ENCODE data around the gene LLGL2.
"Not testable (repeated sequence)": the region's sequence is repeated elsewhere in the genome, so short reads cannot be mapped to it uniquely, and the experiment has no call there.

LLGL2 gene

DNA sequence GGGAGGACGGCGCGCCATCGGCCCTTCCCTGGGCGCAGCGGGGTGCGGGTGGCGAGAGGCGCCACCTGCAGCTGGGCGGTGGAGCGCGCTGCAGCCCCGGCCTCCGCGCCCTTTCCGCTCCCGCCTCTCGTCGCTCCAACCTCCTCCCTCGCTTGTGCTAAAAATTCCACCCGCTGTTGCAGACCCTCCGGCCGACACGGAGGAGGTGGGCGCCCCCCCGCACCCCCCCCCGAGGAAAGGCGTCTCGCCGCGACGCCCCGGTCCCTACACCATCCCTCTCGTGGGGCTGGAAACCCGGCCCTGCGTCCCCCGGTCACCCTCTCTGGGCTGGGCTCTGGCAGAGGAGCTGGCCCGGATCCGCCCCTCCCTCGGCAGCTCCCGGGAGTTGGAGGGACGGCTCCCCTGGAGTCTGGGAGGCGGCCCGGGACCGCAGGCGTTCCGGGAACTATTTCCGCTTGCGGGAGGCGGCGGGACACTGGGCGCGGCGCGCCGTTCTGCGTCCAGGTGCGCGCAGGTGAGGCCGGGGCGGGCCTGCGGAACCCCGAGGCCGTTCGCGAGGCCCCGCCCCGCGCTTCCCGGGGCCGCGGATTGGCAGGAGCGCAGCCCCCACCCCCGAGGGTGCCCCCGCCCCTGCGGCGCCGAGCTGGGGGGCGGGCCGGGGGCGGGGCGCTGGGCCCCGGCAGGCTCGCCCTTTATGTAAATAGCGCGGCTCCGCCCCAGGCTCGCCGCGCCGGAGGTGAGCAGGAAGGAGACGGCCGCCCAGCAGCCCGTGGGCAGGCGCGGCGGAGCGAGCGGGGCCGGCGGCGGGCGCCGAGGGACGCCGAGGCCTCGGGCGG lies at the start of gene LLGL2:
Gene LLGL2 (plus strand): TSS at position 728 of the 836 bp plus-strand sequence. CDS start 17,730 bp downstream, outside the sequence.
- peak; percentile 86 for DNase-seq (ENCODE audit: low spot score)

GRCh38 chr17:75475851-75476250 lies 49.6 kb upstream of the LLGL2 start:
- no peak for DNase-seq (ENCODE audit: low spot score)

- DNase-seq (ENCODE audit: low spot score): no peak
Measured at GRCh38 chr17:75476271-75476671, 49.2 kb upstream of the LLGL2 start.

DNA sequence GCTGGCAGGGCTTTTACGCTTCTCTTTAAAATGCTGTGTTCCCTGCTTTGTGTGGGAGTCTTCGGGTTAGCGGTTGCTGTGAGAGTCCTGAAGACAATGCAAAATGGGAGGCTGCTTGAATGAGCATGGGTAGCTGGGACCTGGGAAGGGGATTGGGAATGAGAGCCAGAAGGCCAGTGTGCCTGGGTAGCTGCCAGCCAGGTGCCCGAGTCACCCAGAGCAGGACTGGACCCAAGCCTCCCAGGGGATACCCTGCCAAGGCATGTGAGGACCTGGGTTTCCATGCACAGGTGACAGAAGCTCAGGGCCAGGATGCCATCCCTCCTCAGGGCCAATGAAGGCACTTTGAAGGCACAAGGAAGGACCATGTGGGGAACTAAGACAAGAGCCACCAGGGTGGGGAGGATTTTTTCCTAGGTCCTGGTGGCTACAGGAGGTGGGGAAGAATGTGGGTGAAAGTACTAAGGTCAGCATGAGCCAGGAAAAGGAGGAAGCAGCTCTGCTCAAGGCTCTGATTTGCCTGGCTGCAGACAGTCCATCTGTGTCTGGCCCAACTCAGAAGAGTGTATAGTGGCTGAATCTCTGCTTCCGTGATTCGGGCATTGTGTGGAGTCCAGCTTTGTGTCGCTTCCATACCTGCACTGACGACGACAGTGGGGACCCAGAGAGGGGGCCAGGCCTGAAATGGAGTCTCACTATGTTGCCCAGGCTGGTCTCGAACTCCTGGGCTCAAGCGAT lies 48.6 kb upstream of the LLGL2 start:
- no peak for DNase-seq (ENCODE audit: low spot score)

DNA sequence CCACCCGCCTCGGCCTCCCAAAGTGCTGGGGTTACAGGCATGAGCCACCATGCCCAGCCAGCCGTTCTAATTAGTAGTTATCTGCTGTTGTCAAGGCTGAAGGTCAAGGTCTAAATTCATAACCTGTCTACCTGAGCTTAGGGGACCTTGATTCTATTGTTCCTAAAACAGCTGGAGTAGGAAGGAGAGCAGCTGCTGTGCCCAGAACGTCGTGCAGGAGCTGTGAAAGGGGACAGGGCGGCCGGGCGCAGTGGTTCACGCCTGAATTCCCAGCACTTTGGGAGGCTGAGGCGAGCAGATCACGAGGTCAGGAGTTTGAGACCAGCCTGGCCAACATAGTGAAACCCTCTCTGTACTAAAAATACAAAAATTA lies 48.0 kb upstream of the LLGL2 start:
- DNase-seq (ENCODE audit: low spot score): not testable (repeated sequence)

- DNase-seq (ENCODE audit: low spot score): no peak
Measured at GRCh38 chr17:75478508-75478907, 47.0 kb upstream of the LLGL2 start.

DNA sequence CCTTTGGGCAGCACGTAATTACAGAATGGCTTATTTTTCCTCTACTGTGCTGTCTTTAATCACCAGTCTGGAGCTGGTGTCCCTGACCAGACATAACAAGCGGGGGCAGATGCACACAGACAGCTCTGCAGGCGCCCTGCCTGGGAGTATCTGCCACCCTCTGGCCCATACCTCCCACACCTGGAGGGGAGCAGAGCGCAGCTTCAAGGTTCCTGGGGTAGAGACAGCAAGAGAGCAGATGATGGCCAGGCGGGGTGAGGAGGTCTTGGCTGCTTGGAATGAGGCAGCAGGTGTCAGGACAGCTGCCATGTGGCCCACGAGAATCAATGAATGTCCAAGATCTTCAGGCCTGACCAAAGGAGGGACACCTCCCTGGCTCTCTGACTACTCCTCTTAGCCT lies 45.2 kb upstream of the LLGL2 start:
- no peak for DNase-seq (ENCODE audit: low spot score)

GRCh38 chr17:75481194-75482068 lies 44.1 kb upstream of the LLGL2 start:
- DNase-seq (ENCODE audit: low spot score): no peak

GRCh38 chr17:75482098-75482942 lies 43.2 kb upstream of the LLGL2 start:
- no peak for DNase-seq (ENCODE audit: low spot score)

GRCh38 chr17:75485688-75486087 lies 39.8 kb upstream of the LLGL2 start:
- no peak for DNase-seq (ENCODE audit: low spot score)

- DNase-seq (ENCODE audit: low spot score): no peak
Measured at GRCh38 chr17:75486151-75486550, 39.3 kb upstream of the LLGL2 start.

DNA sequence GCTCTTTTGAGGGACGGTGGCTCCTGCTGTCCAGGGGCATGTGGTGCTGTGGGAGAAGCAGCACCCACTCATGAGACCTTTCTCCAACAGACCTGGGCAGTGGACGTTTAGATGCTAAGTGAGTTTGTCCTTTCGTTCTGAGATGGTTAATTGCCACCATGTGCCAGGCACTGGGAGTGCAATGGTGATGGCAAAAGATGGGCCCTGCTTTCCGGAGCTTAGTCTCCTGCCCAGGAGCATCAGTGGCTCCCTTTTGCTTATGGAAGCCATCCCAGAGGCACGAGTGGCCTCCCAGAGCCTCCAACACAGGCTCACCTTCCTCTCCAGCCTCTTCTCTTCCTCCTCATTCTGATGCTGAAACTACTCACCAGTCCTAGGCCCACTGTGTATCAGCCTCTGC lies 38.5 kb upstream of the LLGL2 start:
- no peak for DNase-seq (ENCODE audit: low spot score)

GRCh38 chr17:75487351-75488070 lies 38.0 kb upstream of the LLGL2 start:
- peak; percentile 38 for DNase-seq (ENCODE audit: low spot score)

DNA sequence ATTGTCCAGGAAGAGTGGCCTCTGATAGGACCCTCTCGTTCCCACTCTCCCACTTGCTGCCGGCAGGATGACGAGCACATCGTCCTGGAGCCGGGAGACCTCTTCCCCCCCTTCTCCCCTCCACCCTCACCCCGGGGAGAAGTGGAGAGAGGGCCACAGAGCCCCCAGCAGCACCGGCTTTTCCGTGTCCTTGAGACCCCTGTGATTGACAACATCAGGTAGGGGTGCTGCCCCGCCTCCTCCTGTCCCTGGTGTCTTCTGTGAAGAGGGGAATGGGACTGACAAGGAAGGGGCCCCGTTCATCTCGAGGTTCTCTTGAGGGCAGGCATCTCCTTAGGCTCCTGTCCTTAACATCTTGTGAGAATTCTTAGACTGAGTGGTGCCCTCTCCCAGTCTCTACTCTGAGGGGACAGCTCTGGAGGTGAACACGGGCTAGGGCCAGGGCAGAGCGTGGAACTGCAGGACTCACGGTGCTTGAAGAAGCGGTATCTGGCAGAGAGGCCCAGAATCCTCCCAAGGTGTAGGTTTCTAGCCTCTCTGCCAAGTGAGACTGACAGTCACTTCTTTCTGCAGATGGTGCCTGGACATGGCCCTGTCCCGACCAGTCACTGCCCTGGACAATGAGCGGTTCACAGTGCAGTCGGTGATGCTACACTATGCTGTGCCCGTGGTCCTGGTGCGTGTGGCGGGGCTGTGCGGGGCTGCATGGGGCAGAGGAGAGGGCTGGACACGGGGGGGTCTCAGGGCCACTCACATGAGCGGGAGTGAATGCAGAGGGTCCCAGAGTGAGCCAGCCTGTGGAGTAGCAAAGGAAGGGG lies 36.6 kb upstream of the LLGL2 start:
- no peak for DNase-seq (ENCODE audit: low spot score)

DNA sequence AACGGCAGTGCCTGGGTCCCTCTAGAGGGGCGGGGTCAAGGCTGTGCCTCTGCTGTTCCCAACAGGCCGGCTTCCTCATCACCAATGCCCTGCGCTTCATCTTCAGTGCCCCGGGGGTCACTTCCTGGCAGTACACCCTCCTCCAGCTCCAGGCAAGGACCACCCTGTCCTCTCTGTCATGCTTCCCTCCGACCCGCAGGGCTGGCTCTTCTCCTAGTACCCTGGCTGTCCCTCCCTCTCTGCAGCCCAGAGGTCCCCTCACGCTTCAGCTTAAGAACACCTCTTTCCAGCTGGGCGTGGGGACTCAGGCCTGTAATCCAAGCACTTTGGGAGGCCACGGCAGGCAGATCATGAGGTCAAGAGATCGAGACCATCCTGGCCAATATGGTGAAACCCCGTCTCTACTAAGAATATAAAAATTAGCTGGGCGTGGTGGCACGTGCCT lies 36.0 kb upstream of the LLGL2 start:
- DNase-seq (ENCODE audit: low spot score): no peak

- no peak for DNase-seq (ENCODE audit: low spot score)
Measured at GRCh38 chr17:75490173-75490743, 35.2 kb upstream of the LLGL2 start.

- no peak for DNase-seq (ENCODE audit: low spot score)
Measured at GRCh38 chr17:75490953-75491649, 34.4 kb upstream of the LLGL2 start.

GRCh38 chr17:75491680-75492079 lies 33.8 kb upstream of the LLGL2 start:
- DNase-seq (ENCODE audit: low spot score): no peak

Measured in CD4-positive, alpha-beta T cell treated with Interleukin-2 at 100 ng/mL for 4 hours (primary cell).